Uterus (tissue), 4 donors: ENCODE measurements around the gene KRTAP12-1. TPM values are rescaled to one million over a fixed set of nuclear protein-coding genes. Genes with fewer than 3 reads are reported as not detected.
"Not testable (repeated sequence)": the region's sequence is repeated elsewhere in the genome, so short reads cannot be mapped to it uniquely, and the experiment has no call there.

ENCODE experiments used
- DNase-seq, 2 donors: peaks; one replicate each; pipeline ENCODE4 v3.0.0-alpha.2; 2019 to 2020
- H3K27ac ChIP-seq, 2 donors: fragments of 200-600 bp; sonication (generic); 1 replicate in 1 of 2; 2 replicates in 1 of 2; pipeline ENCODE4 v1.5.1; 2016 to 2018
- H3K27me3 ChIP-seq, 2 donors: fragments of 200-600 bp; sonication (generic); one replicate each; pipeline ENCODE4 v1.5.1; 2018 to 2019; ENCODE audit warnings: control low read depth in 1 of 2
- H3K36me3 ChIP-seq, 2 donors: fragments of 200-600 bp; sonication (generic); one replicate each; pipeline ENCODE4 v1.5.1; 2019; ENCODE audit warnings: control low read depth in 1 of 2
- H3K4me1 ChIP-seq, 2 donors: fragments of 200-600 bp; sonication (generic); one replicate each; pipeline ENCODE4 v1.5.1; 2018 to 2019; ENCODE audit warnings: control low read depth in 1 of 2
- H3K4me3 ChIP-seq, 2 donors: fragments of 200-600 bp; sonication (generic); 1 replicate in 1 of 2; 2 replicates in 1 of 2; pipeline ENCODE4 v1.5.1; 2018 to 2019; ENCODE audit warnings: mild to moderate bottlenecking in 1 of 2
- H3K9me3 ChIP-seq, 2 donors: fragments of 200-600 bp; sonication (generic); one replicate each; pipeline ENCODE4 v1.5.1; 2019; ENCODE audit warnings: control low read depth in 1 of 2
- POLR2A ChIP-seq, 2 donors: fragments of 450-650 bp; IDR thresholded peaks; one replicate each; pipeline ENCODE4 v1.6.1; 2016; ENCODE audit warnings: antibody characterized with exemption in 2 of 2, mild to moderate bottlenecking in 1 of 2, moderate library complexity in 1 of 2
- intact Hi-C: fragments of 100-400 bp; cut with DNase I; formaldehyde crosslinking; loops from one replicate; pipeline ENCODE4 v1.15.1; 2023; ENCODE audit warnings: low total_unique reads
- total RNA-seq, 4 donors: library from RNA; depleted of rRNA in 3 of 4; stranded (reverse); fragments of >200 nt in 3 of 4; gene quantifications; one replicate each; pipeline versions ENCODE4 v1.1.0 to v1.2.4, GENCODE V29; 2014 to 2023
- TF ChIP-seq, protein P1 (sequence below), 4 experiments: fragments of 200-600 bp in 2 of 4; fragments of 450-650 bp in 2 of 4; sonication (generic) in 2 of 4; IDR thresholded peaks; one replicate each; pipeline ENCODE4 v1.5.1; 2016 to 2019; ENCODE audit warnings: antibody characterized with exemption in 4 of 4, mild to moderate bottlenecking in 2 of 4, moderate library complexity in 1 of 4
- donor health status: DM: yes; HTN: yes; CAD: no.

The KRTAP12-1 gene
- total RNA-seq, 4 donors from 2014 or later = 1.5 TPM; not detected in 3

DNA sequence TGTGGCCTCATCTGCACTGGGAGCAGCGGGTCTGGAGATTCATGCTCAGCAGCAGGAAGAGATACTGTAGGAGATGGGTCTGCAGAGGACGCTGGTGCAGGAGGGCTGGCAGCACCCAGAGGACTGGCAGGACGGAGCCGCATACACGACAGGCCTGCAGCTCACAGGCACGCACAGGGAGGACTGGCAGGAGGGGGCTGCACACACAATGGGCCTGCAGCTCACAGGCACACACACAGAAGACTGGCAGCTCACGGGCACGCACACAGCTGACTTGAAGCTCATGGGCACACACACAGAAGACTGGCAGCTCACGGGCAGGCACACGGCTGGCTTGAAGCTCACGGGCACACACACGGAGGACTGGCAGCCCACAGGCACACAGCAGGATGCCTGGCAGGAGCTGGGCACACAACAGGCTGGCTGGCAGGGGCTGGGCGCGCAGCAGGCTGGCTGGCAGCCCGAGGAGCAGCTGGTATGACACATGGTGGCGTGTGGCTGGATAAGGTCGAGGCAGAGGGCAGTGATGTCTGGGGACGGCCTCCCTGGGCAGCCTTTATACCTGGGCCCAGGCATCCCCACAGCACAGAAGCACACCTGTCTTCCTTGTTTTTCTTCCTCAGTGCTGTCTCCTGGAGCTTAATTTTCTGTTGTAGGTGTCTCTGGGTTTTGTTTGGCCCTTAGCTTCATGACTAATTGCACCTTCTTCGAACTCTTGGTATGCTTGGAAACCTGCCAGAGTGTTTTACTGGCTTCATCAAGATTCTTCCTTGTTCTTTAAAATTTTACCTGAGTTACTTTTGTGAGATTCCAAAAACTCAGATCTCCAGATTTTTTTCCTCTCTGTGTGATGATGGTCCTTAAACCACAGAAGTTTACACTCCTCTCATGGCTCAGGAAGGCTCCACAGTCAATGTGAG, 15.3 kb downstream of the KRTAP12-1 start, which contains the start of gene KRTAP12-2:
TSS of gene KRTAP12-2 (minus strand) at position 527 of the 920 bp plus-strand sequence. CDS start at position 486, 41 bp downstream.
- TF ChIP-seq, protein P1, sequence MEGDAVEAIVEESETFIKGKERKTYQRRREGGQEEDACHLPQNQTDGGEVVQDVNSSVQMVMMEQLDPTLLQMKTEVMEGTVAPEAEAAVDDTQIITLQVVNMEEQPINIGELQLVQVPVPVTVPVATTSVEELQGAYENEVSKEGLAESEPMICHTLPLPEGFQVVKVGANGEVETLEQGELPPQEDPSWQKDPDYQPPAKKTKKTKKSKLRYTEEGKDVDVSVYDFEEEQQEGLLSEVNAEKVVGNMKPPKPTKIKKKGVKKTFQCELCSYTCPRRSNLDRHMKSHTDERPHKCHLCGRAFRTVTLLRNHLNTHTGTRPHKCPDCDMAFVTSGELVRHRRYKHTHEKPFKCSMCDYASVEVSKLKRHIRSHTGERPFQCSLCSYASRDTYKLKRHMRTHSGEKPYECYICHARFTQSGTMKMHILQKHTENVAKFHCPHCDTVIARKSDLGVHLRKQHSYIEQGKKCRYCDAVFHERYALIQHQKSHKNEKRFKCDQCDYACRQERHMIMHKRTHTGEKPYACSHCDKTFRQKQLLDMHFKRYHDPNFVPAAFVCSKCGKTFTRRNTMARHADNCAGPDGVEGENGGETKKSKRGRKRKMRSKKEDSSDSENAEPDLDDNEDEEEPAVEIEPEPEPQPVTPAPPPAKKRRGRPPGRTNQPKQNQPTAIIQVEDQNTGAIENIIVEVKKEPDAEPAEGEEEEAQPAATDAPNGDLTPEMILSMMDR (IDR thresholded peaks at IDR 0.05) = no peak
- TF ChIP-seq POLR2A (IDR thresholded peaks at IDR 0.05) = no peak
- H3K9me3 ChIP-seq = peaks cover 0 to 5% of the 10 kb centered on the region in 2 donors

DNA sequence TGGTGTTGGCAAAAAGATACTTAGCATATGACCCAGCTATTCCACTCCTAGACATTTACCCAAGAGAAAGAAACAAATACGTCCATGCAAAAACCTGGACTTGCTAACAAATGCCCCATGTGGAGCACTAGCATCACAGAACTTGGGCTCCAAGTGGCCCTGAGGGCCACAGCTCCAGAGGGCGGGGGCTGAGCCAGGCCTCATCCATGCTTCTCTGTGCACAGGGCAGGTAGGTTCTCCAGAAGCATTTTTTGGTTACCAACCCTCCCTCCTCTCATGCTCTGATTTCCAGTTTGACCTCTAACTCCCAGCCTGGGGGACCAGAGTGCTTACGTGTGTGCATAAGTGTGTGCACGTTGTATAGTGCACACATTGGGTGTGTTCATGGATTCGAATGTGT, 17.3 kb downstream of the KRTAP12-1 start:
- Histone ChIP-seq H3K27ac (no peak overlapping the region), H3K27me3 (peaks cover 0 to 3% of the 10 kb centered on the region in 2 donors), H3K9me3 (no peaks in the 10 kb centered on the region), H3K4me3 (no peak overlapping the region), H3K36me3 (no peaks in the 10 kb centered on the region), H3K4me1 (no peaks in the 10 kb centered on the region)
- DNase-seq = no peak
- no peak for TF ChIP-seq POLR2A (IDR thresholded peaks at IDR 0.05)
- TF ChIP-seq, protein P1 (IDR thresholded peaks at IDR 0.05) = no peak
- intact Hi-C loops = no loop called here

More for the DNA sequence above, 15.3 kb downstream of the KRTAP12-1 start, which contains the start of gene KRTAP12-2:
- no peaks in the 10 kb centered on the region for H3K36me3 ChIP-seq
- no peak within 1 kb of the TSS for H3K27ac ChIP-seq
- no peak within 1 kb of the TSS for H3K4me3 ChIP-seq
- no peaks in the 10 kb centered on the region for H3K27me3 ChIP-seq
- no peak for DNase-seq
- no peaks in the 10 kb centered on the region for H3K4me1 ChIP-seq
- intact Hi-C loops = no loop called here

DNA sequence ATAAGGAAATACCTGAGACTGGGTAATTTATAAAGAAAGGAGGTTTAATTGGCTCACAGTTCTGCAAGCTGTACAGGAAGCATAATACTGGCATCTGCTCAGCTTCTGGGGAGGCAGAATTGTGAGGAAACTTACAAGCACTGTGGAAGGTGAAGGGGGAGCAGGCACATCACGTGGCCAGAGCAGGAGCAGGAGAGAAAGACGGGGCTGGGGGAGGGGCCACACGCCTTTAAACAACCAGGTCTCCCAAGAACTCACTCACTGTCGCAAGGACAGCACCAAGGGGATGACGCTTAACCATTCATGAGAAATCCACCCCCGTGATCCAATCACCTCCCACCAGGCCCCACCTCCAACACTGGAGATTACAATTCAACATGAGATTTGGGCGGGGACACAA, 20.4 kb downstream of the KRTAP12-1 start:
- DNase-seq, intact Hi-C loops, H3K36me3 ChIP-seq, H3K9me3 ChIP-seq, H3K4me3 ChIP-seq, H3K27ac ChIP-seq, H3K27me3 ChIP-seq, H3K4me1 ChIP-seq: not testable (repeated sequence)

DNA sequence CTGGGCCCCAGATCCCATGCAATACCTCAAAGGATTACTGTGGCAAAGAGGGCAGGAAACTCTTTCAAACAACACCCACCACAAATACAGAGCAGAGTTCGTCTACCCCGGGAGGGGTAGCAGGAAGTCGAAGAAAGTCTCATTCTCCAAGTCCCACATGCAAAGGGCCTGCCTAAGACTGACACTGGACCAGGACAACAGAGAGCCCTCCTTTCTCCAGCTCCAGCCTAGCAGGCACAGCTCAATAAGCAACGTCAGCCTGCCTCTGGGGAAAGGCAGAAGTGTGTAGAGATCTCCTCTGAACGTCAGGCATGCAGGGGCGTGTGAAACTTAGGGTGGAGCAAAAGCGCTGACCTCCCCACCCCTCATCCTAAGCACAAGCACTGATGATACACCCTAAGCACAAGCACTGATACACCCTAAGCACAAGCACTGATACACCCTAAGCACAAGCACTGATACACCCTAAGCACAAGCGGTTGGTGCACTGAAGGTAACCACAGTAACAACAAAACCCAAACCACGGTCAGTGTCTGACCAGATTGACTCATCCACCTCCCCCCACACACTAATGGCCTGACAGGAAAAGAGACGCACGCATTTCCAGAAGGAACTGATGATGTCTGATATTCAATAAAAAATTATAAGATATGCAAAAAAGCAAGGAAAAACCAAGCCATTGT, 22.9 kb downstream of the KRTAP12-1 start:
- no peak for DNase-seq

DNA sequence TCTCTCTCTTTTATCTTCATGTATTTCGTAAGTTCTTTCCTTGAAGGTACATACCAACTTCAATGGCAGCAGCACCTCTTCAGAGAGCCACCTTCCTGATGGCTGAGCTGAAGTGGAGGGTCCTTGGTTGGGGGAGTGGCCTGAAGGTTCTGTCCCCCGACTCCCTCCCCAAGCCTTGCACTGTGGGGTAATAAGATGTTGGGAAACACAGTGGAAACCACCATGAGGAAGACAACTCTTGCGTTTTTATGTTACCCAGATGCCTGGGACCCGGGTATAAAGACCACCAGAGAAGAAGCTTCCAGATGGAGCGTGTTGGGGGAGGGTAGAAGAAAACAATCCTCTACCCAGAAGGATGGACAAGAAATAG, 23.4 kb downstream of the KRTAP12-1 start:
- Histone ChIP-seq H3K9me3 (no peaks in the 10 kb centered on the region), H3K4me1 (no peaks in the 10 kb centered on the region), H3K27me3 (peaks cover 0 to 3% of the 10 kb centered on the region in 2 donors), H3K4me3 (no peak overlapping the region), H3K36me3 (no peaks in the 10 kb centered on the region), H3K27ac (no peak overlapping the region)
- TF ChIP-seq, protein P1 (IDR thresholded peaks at IDR 0.05) = no peak
- no peak for TF ChIP-seq POLR2A (IDR thresholded peaks at IDR 0.05)
- DNase-seq = no peak
- intact Hi-C loops = no loop called here

More for the DNA sequence above, 22.9 kb downstream of the KRTAP12-1 start:
- intact Hi-C loops = no loop called here
- Histone ChIP-seq H3K9me3 (no peaks in the 10 kb centered on the region), H3K4me3 (no peak overlapping the region), H3K27me3 (peaks cover 0 to 3% of the 10 kb centered on the region in 2 donors), H3K4me1 (no peaks in the 10 kb centered on the region), H3K36me3 (no peaks in the 10 kb centered on the region), H3K27ac (no peak overlapping the region)
- TF ChIP-seq, protein P1 (IDR thresholded peaks at IDR 0.05) = no peak
- no peak for TF ChIP-seq POLR2A (IDR thresholded peaks at IDR 0.05)
